Stomach (tissue), 4 donors: ENCODE data around the gene ERVK3-1.

ENCODE experiments used
- CTCF ChIP-seq, 7 experiments: fragments of 450-650 bp in 4 of 7; fragments of 200-600 bp in 3 of 7; sonication (generic) in 3 of 7; IDR thresholded peaks; one replicate each; pipeline ENCODE4 v1.5.1; 2016 to 2019; ENCODE audit warnings: antibody characterized with exemption in 7 of 7, control low read depth in 2 of 7, mild to moderate bottlenecking in 1 of 7
- EP300 ChIP-seq: sonication (generic); formaldehyde crosslinking; IDR thresholded peaks from one replicate; pipeline ENCODE4 v1.6.1; 2017; ENCODE audit warnings: antibody characterized with exemption
- POLR2A ChIP-seq, 4 donors: fragments of 450-650 bp; IDR thresholded peaks; one replicate each; pipeline ENCODE4 v1.6.1; 2016; ENCODE audit warnings: antibody characterized with exemption in 4 of 4, control low read depth in 2 of 4, mild to moderate bottlenecking in 1 of 4, moderate library complexity in 1 of 4
- POLR2AphosphoS5 ChIP-seq, 3 donors: sonication (generic); formaldehyde crosslinking; IDR thresholded peaks; one replicate each; pipeline ENCODE4 v1.6.1; 2016; ENCODE audit warnings: antibody characterized with exemption in 3 of 3

GRCh38 chr19:58355215-58355796 lies 50.1 kb downstream of the ERVK3-1 start:
- TF ChIP-seq CTCF (IDR thresholded peaks at IDR 0.05), result no peak
- no peak for TF ChIP-seq POLR2A (IDR thresholded peaks at IDR 0.05)
- TF ChIP-seq POLR2AphosphoS5 (IDR thresholded peaks at IDR 0.05), result no peak
- TF ChIP-seq EP300, result no peak
